Mucosa of descending colon (tissue), 3 donors: ENCODE results near the gene CD33. TPM values are rescaled to one million over a fixed set of nuclear protein-coding genes. Genes with fewer than 3 reads are reported as not detected.

Experiments
- ATAC-seq: fragments of 200-7000 bp; cut with Tn5 transposase; one replicate; pipeline ENCODE4 v1.9.1; 2020; ENCODE audit warnings: mild to moderate bottlenecking, moderate library complexity
- DNase-seq, 3 donors: peaks; one replicate each; pipeline ENCODE4 v3.0.0-alpha.2; 2020
- H3K36me3 ChIP-seq: fragments of 200-600 bp; one replicate; pipeline ENCODE4 v1.8.0; 2021; ENCODE audit warnings: low read depth, mild to moderate bottlenecking
- H3K4me1 ChIP-seq: fragments of 200-600 bp; one replicate; pipeline ENCODE4 v1.8.0; 2021; ENCODE audit warnings: low read depth, mild to moderate bottlenecking
- H3K4me3 ChIP-seq: fragments of 200-600 bp; one replicate; pipeline ENCODE4 v1.8.0; 2021; ENCODE audit warnings: mild to moderate bottlenecking
- H3K9me3 ChIP-seq: fragments of 200-600 bp; one replicate; pipeline ENCODE4 v1.8.0; 2021; ENCODE audit warnings: mild to moderate bottlenecking
- intact Hi-C, 2 donors: fragments of 100-400 bp; cut with DNase I in 1 of 2; cut with micrococcal nuclease in 1 of 2; formaldehyde crosslinking; loops; one replicate each; pipeline versions ENCODE4 v1.11.0 to v1.11.1; 2022; cut with DNase I, micrococcal nuclease
- microRNA-seq: library from miRNA; unstranded; fragments of <30 nt; microRNA quantifications from one replicate; pipeline ENCODE4, GENCODE V29; 2019
- total RNA-seq, 3 donors: library from RNA; stranded (reverse); fragmentation: NEBNext Ultra II Directional in 2 of 3; extraction: Animal tissue kit (Norgen Biotek cat#: 25700) in 2 of 3; gene quantifications; one replicate each; pipeline versions ENCODE4 v1.2.1 to v1.2.4, GENCODE V29; 2021 to 2023
- TF ChIP-seq, protein P1 (sequence below): fragments of 200-600 bp; IDR thresholded peaks from one replicate; pipeline ENCODE4 v1.8.0; 2022; ENCODE audit warnings: antibody characterized with exemption, mild to moderate bottlenecking
- donor health status: DM: no; HTN: no; CAD: no; lungs with moderate emphysema.
- donor health status: DM: no; HTN: no; CAD: no.
- donor health status: DM: no; HTN: yes; CAD: no.

CD33 gene
- total RNA-seq, 3 donors from 2014 or later: 1.0 to 6.9 (median 6.9) TPM

DNA sequence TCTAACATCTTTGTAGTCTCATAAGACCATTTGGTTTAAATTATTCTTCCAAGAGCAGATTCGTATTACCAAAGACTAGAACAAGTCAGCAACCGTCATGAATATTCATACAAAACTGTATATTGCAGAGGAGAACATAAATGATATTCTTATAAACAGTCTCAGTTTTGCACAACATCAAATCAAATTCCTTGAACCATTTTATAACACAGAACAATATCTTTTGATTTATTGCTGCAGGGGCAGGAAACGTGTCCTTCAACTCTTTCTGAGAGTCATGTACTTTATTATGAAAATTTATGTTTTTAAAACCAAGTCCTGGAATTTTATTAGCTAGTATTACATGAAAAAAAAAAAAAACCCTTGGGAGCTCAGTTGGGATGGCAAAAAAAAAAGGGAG lies 52.2 kb downstream of the CD33 start:
- Histone ChIP-seq H3K36me3 (no peaks in the 10 kb centered on the region), H3K9me3 (no peaks in the 10 kb centered on the region), H3K4me1 (no peaks in the 10 kb centered on the region), H3K4me3 (no peak overlapping the region)
- DNase-seq: no peak
- TF ChIP-seq, protein P1, sequence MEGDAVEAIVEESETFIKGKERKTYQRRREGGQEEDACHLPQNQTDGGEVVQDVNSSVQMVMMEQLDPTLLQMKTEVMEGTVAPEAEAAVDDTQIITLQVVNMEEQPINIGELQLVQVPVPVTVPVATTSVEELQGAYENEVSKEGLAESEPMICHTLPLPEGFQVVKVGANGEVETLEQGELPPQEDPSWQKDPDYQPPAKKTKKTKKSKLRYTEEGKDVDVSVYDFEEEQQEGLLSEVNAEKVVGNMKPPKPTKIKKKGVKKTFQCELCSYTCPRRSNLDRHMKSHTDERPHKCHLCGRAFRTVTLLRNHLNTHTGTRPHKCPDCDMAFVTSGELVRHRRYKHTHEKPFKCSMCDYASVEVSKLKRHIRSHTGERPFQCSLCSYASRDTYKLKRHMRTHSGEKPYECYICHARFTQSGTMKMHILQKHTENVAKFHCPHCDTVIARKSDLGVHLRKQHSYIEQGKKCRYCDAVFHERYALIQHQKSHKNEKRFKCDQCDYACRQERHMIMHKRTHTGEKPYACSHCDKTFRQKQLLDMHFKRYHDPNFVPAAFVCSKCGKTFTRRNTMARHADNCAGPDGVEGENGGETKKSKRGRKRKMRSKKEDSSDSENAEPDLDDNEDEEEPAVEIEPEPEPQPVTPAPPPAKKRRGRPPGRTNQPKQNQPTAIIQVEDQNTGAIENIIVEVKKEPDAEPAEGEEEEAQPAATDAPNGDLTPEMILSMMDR: no peak
- intact Hi-C loops: no loop called here
- no peak for ATAC-seq

DNA sequence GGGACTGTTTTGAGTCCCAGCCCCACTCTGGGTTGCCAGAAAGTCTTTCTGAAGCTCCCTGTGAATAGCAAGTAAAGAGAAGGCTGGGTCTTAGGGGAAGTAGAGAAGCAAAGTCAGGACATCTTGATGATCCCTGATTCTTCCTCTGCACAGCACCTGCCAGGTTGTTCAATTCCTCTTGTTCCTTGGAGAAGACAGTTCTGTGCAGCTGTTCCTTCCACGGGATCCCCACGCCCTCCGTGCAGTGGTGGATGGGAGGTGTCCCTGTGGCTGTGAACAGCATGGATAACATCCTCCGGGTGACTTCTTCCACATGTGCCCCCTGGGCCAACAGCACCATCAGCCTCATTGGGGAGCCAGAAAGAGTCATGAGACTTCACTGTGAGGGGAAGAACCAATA lies 57.5 kb downstream of the CD33 start:
- DNase-seq: no peak
- H3K4me1 ChIP-seq: no peaks in the 10 kb centered on the region
- no peaks in the 10 kb centered on the region for H3K36me3 ChIP-seq
- no peak for ATAC-seq
- no peak overlapping the region for H3K4me3 ChIP-seq
- TF ChIP-seq, protein P1: no peak
- H3K9me3 ChIP-seq: no peaks in the 10 kb centered on the region
- intact Hi-C loops: no loop called here

DNA sequence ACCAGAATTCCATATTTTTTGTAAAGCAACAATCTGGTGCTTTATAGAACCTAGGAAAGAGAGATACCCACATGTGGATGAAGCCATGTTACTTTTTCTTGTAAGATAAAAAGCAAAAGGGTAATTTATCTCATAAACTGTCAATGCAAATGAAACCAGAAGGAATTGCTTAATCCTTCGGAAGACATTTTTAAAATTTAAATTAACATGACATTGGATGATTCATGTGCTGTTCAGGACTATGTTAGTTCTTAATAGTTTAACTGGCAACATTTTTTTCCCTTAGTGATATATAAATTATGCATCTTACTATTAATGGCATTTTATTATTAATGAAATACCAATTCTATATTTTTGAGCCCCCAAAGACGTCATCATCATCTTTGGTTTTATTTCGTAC lies 60.8 kb downstream of the CD33 start:
- H3K4me1 ChIP-seq: no peaks in the 10 kb centered on the region
- DNase-seq (no peak), ATAC-seq (no peak)
- intact Hi-C loops: no loop called here
- no peaks in the 10 kb centered on the region for H3K36me3 ChIP-seq
- H3K4me3 ChIP-seq: no peak overlapping the region
- no peaks in the 10 kb centered on the region for H3K9me3 ChIP-seq
- TF ChIP-seq, protein P1: no peak

Small RNAs within 50 kb of the gene (microRNA-seq; reads per million reads assigned to microRNA genes)
- gene MIR8074: not detected

Other genes with a start within 250 kb of the CD33 start
- not detected for gene KLK7, start 241.2 kb upstream of the CD33 start, total RNA-seq
- gene KLK8, start 223.5 kb upstream of the CD33 start, total RNA-seq: not detected
- under 1 TPM; 0.58 to 0.93 (median 0.76) TPM for gene KLK10, start 205.4 kb upstream of the CD33 start, total RNA-seq
- 1 to 10 TPM in 1 of 3 donors, under 1 TPM in 2; 0.38 to 1.0 (median 0.72) TPM for gene KLK11, start 198.5 kb upstream of the CD33 start, total RNA-seq
- gene KLK12, start 190.1 kb upstream of the CD33 start, total RNA-seq: 1 to 10 TPM in 1 of 3 donors, not detected in 2; 1.0 TPM
- gene KLK13, start 160.0 kb upstream of the CD33 start, total RNA-seq: 1 to 10 TPM in 1 of 3 donors, under 1 TPM in 2; 0.22 to 2.7 (median 0.84) TPM
- gene KLK14, start 142.2 kb upstream of the CD33 start, total RNA-seq: under 1 TPM in 1 of 3 donors, not detected in 2; 0.41 TPM
- gene CTU1, start 116.7 kb upstream of the CD33 start, total RNA-seq: 1 to 10 TPM; 4.3 to 8.1 (median 4.8) TPM
- 1 to 10 TPM; 1.4 to 3.8 (median 3.2) TPM for gene SIGLEC9, start 100.2 kb upstream of the CD33 start, total RNA-seq
- 1 to 10 TPM; 1.2 to 2.5 (median 1.4) TPM for gene SIGLEC7, start 82.8 kb upstream of the CD33 start, total RNA-seq
- gene SIGLECL1, start 26.0 kb downstream of the CD33 start, total RNA-seq: not detected
- gene IGLON5, start 86.6 kb downstream of the CD33 start, total RNA-seq: under 1 TPM in 1 of 3 donors, not detected in 2; 0.44 TPM
- 1 to 10 TPM in 2 of 3 donors, under 1 TPM in 1; 0.69 to 3.8 (median 1.6) TPM for gene VSIG10L, start 117.1 kb downstream of the CD33 start, total RNA-seq
- gene ETFB, start 141.3 kb downstream of the CD33 start, total RNA-seq: 100 to 1,000 TPM; 113 to 154 (median 130) TPM
- 1 to 10 TPM; 1.3 to 2.1 (median 1.3) TPM for gene CLDND2, start 143.9 kb downstream of the CD33 start, total RNA-seq
- gene NKG7, start 147.6 kb downstream of the CD33 start, total RNA-seq: 1 to 10 TPM; 4.3 to 5.9 (median 4.4) TPM
- not detected for gene LIM2, start 162.9 kb downstream of the CD33 start, total RNA-seq
- not detected for gene C19orf84, start 165.5 kb downstream of the CD33 start, total RNA-seq
- gene SIGLEC10, start 192.6 kb downstream of the CD33 start, total RNA-seq: 10 to 100 TPM in 1 of 3 donors, 1 to 10 TPM in 2; 1.3 to 10.8 (median 3.8) TPM
- 1 to 10 TPM in 2 of 3 donors, under 1 TPM in 1; 0.46 to 2.0 (median 1.5) TPM for gene SIGLEC8, start 233.4 kb downstream of the CD33 start, total RNA-seq